K562 (cell line): ENCODE measurements around the gene CIAO2A. TPM values are rescaled to one million over a fixed set of nuclear protein-coding genes. Genes with fewer than 3 reads are reported as not detected.

Experiments used
- ARID3B ChIP-seq: fragments of 250-450 bp; sonication (Bioruptor Pico); IDR thresholded peaks from 2 replicates; pipeline ENCODE4 v1.4.0; 2020; ENCODE audit warnings: borderline replicate concordance
- BCL6 ChIP-seq: fragments of 250-450 bp; sonication (Bioruptor Pico); IDR thresholded peaks from 2 replicates; pipeline ENCODE4 v1.4.0; 2020
- ESRRB ChIP-seq: fragments of 250-450 bp; sonication (Bioruptor Pico); IDR thresholded peaks from 2 replicates; pipeline ENCODE4 v1.5.0; 2020; ENCODE audit warnings: mild to moderate bottlenecking, moderate library complexity, borderline replicate concordance
- EZH2 ChIP-seq: IDR thresholded peaks from 2 replicates; pipeline ENCODE4 v1.6.1; 2012; ENCODE audit warnings: low read depth, mild to moderate bottlenecking, inconsistent platforms, low read length, borderline replicate concordance
- FOXA3 ChIP-seq, 2 experiments: fragments of 450-650 bp in 1 of 2; sonication (generic) in 1 of 2; formaldehyde crosslinking; IDR thresholded peaks in 1 of 2; conservative IDR thresholded peaks in 1 of 2; 2 replicates each; pipeline versions ENCODE4 v1.4.0 to v1.8.0; 2020 to 2022; ENCODE audit warnings: mild to moderate bottlenecking in 2 of 2, missing genetic modification reagents in 1 of 2
- HDAC2 ChIP-seq: fragments of 450-650 bp; IDR thresholded peaks from 2 replicates; pipeline ENCODE4 v1.6.1; 2016; ENCODE audit warnings: mild to moderate bottlenecking
- MCM3 ChIP-seq: fragments of 450-650 bp; IDR thresholded peaks from 2 replicates; pipeline ENCODE4 v1.6.1; 2016
- MYNN ChIP-seq, 2 experiments: sonication (generic); formaldehyde crosslinking in 1 of 2; IDR thresholded peaks; 2 replicates each; pipeline versions ENCODE4 v1.5.0 to v1.6.1; 2016 to 2020; ENCODE audit warnings: antibody characterized with exemption in 1 of 2, missing genetic modification reagents in 1 of 2
- SRSF7 ChIP-seq: fragments of 200-400 bp; formaldehyde crosslinking; optimal IDR thresholded peaks from 2 replicates; pipeline ENCODE3; 2017; ENCODE audit warnings: mild to moderate bottlenecking, low read depth, low read length
- YBX1 ChIP-seq: fragments of 450-650 bp; IDR thresholded peaks from 2 replicates; pipeline ENCODE4 v1.7.1; 2016; ENCODE audit warnings: mild to moderate bottlenecking
- ZEB2 ChIP-seq: fragments of 450-650 bp; IDR thresholded peaks from 2 replicates; pipeline ENCODE4 v1.6.1; 2016
- ZNF280A ChIP-seq: fragments of 450-650 bp; IDR thresholded peaks from 2 replicates; pipeline ENCODE4 v1.6.1; 2018; ENCODE audit warnings: mild to moderate bottlenecking, low read depth; ENCODE audit not compliant: partially characterized antibody
- ZNF407 ChIP-seq: fragments of 450-650 bp; IDR thresholded peaks from 2 replicates; pipeline ENCODE4 v1.6.1; 2016; ENCODE audit warnings: low read depth
- ZNF764 ChIP-seq: fragments of 250-450 bp; sonication (Bioruptor Pico); IDR thresholded peaks from 2 replicates; pipeline ENCODE4 v1.4.0; 2020; ENCODE audit warnings: low read depth, mild to moderate bottlenecking, moderate library complexity
- ZNF778 ChIP-seq: fragments of 450-650 bp; formaldehyde crosslinking; IDR thresholded peaks from 2 replicates; pipeline ENCODE4 v1.4.0; 2020; ENCODE audit warnings: mild to moderate bottlenecking, moderate library complexity
- polyA plus RNA-seq, 8 experiments: library from polyadenylated mRNA; depleted of rRNA in 4 of 8; stranded (reverse) in 5 of 8; unstranded in 3 of 8; fragments of >200 nt; fragmentation: Nextera tagmentation in 2 of 8; fragmentation: Illumina TruSeq in 1 of 8; extraction: Ambion mirVana in 2 of 8; extraction: Trizol in 1 of 8; gene quantifications; 2 replicates each; pipeline versions ENCODE4 v1.2.1 to v1.2.3, GENCODE V29; 2011 to 2014; ENCODE audit warnings: inconsistent platforms in 1 of 8, missing spikeins in 1 of 8
- total RNA-seq, 7 experiments: library from RNA; depleted of rRNA in 6 of 7; stranded (reverse); fragments of >200 nt in 6 of 7; fragmentation: Illumina TruSeq in 2 of 7; extraction: Trizol in 2 of 7; gene quantifications; 2 replicates each; pipeline versions ENCODE4 v1.2.1 to v1.2.3, GENCODE V29; 2011 to 2021; ENCODE audit warnings: low replicate concordance in 1 of 7

CIAO2A gene
- total and polyA plus RNA-seq, 9 of the 15 experiments (the other 6 are each of a cell fraction or from before 2014, with no cell fraction given), result 161 to 429 (median 313) TPM

- TF ChIP-seq ESRRB (CRISPR knock-in tag) (no peak), SRSF7 (no peak), FOXA3 (CRISPR knock-in tag; conservative IDR thresholded peaks at IDR 0.05 in 1 of 2, IDR thresholded peaks at IDR 0.05 in 1 of 2) (no peak), HDAC2 (peak; percentile 75), ZNF778 (CRISPR knock-in tag) (no peak), YBX1 (no peak), ARID3B (no peak), ZNF764 (CRISPR knock-in tag) (0 out of 2 replicates have a peak, but pooled peaks have one; percentile 56), BCL6 (no peak), ZNF407 (0 out of 2 replicates have a peak, but pooled peaks have one; percentile 18), MYNN (IDR thresholded peaks at IDR 0.05) (no peak), MYNN (CRISPR knock-in tag; IDR thresholded peaks at IDR 0.05) (no peak), EZH2 (no peak), ZNF280A (no peak), ZEB2 (no peak), MCM3 (no peak)
Observed at GRCh38 chr15:64095795-64096667, 2.4 kb upstream of the CIAO2A start, which contains the start of gene SNX1 (continued).
